Measurements from ENCODE around the gene ENO4.

GRCh38 chr10:116836902-116837523 lies 12.3 kb upstream of the ENO4 start:
- TF ChIP-seq CTCF (IDR thresholded peaks at IDR 0.05), result no peak
- TF ChIP-seq POLR2A (IDR thresholded peaks at IDR 0.05), result no peak
- no peak for TF ChIP-seq EP300 (IDR thresholded peaks at IDR 0.05)

Data from ovary (tissue), 3 donors.